ENCODE results near the gene CWF19L1.
"Not testable (repeated sequence)": the region's sequence is repeated elsewhere in the genome, so short reads cannot be mapped to it uniquely, and the experiment has no call there.

CWF19L1 gene

DNA sequence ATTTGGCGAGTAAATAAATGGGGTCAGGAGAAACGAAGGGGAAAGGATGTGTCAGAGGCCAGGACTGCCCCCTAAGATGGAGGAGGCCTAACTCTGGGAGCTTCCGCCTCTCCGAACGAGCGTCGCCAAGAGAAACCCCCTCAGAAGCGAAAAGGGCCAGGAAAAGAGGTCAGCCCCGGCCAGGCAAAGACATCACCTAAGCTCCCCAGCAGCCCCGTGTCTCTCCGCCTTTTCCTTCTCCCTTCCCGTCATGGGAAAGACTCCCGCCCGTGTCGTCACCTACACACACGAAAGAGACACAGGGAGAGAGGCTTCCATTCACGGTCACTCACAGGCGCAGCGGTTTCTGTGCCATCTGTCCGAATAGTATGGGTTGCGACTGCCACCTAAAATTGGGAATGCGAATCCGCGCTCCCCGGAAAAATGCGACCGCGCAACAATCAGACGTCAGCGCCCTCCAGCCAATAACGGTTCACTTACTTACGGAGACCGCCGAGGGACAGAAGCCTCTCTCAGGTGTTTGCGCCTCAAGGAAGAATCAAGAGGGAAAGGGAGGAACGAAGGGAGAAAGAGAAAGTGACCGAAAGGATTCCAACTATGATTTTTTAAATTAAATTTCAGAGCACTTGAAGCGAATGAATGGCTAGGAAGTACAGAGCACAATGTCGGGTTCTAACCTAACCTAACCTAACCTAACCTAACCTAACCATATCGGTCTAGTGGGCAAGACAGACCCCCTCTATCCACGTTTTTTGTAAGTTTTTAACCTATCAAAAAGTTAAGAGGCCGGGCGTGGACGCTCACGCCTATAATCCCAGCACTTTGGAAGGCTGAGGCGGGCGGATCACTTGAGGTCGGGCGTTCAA lies at the start of gene CWF19L1:
CWF19L1 (minus strand) TSS at position 400 of the 866 bp plus-strand sequence; CDS start at position 355, 45 bp downstream.
- no peak for DNase-seq

DNA sequence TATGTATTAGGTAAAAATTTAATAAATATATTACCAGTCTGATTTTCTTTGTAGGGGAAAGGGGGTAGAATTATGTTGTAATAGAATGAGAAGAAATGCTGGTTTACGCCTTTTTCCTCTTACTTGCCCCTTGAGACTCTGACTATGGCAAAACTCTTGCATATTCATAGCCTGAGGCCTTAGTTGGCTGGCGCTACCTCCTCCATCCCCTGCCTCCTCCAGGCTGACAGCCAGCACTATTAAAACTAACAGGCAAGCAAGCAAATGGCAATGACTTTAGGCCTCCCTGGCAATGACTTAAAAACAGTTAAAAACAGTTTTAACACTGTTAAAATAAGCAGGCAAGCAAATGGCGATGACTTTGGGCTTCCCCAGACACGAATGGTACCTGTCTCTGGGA lies 48.2 kb upstream of the CWF19L1 start:
- DNase-seq: no peak

DNA sequence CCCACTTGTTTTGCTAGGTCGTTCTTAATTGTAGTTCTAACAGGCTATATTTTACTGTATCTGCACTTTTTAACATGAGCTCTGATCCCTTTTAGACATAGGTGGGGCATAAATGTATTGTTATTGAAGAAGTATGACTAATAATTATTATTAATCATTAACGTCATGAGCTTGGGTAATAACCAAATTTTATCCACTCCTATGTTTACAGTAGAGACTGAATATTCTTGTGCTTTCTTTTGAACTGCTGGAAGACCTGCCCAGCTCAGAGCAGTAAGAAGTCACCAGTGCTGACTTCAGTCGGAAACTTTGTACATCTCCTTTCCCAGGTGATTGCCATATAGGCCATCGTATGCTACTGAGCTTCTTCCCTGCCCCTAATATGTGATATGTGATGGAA lies 43.9 kb upstream of the CWF19L1 start:
- DNase-seq: no peak

DNA sequence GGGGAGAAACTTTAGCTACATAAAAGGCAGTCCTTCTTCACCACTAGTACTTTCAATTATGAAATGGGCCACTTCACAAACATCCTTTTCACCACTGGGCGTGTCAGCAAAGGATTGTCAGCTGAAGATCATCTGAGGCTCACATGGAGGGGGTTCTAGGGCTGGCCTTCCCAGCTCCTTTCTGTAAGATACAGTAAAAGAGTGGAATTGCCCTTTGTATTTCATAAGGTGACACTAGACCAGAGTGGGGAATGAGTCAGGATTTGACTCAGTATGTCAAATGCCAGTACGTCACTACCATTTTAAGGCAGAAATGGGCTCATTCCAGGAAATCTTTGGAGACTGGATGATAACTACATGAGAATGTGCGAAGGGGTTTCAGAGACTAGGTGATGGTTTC lies 40.2 kb upstream of the CWF19L1 start:
- no peak for DNase-seq

DNA sequence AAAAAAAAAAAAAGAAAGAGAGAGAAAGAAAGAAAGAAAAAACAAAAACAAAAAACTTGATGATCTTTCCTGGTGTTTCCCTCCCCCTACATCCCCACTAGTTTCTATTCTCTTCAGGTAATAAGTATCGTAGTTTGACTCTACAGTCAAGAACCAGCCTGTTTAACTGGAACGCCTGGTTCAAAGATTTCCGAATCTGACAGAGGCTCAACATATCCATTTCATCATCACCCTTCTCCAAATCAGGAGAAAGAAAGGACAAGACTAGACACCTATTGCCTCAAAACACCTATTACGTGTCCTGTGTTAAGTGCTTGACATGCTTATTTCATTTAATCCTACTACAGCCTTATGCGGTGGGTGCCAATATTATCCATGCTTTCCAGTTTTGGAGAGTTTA lies 39.4 kb upstream of the CWF19L1 start:
- no peak for DNase-seq

DNA sequence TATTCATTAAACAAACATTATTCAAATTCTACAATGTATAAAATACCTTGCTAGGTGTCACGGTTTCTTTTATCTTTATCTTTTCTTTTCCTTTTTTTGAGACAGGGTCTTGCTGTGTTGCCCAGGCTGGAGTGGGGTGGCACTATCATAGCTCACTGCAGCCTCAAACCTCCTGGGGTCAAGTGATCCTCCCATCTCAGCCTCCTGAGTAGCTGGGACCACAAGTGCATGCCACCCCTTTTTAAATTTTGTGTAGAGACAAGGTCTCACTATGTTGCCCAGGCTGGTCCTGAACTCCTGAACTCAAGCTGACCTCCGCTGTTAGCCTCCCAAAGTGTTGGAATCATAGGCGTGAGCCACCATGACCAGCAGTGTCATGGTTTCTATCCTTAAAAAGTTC lies 37.0 kb upstream of the CWF19L1 start:
- DNase-seq: no peak

DNA sequence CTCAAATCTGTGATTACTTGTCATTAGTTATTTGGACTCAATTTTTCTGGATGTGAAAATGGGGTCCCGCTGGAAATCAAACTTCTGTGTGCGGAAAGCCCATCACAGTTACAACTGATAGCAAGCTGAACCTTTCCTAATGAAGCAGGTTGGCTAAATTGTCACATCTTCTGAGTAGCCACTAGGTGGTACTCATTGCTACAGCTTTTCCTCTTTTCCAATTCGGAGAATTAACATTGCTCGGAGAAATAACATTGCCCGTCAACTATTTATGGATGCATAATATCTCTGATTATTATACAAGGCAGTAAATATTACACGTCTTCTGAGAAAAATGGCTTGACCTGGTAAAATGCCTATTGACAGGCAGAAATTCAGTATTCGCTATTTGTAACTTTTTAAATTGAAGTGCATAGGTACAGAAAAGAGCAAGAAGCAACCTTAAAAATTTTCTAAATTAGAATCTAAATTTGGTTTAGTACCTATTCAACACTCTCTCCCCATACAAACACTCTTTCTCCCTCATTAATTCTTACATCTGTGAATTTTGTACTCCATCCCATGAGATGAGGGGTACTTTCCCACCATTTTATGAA lies 36.4 kb upstream of the CWF19L1 start:
- DNase-seq: no peak

DNA sequence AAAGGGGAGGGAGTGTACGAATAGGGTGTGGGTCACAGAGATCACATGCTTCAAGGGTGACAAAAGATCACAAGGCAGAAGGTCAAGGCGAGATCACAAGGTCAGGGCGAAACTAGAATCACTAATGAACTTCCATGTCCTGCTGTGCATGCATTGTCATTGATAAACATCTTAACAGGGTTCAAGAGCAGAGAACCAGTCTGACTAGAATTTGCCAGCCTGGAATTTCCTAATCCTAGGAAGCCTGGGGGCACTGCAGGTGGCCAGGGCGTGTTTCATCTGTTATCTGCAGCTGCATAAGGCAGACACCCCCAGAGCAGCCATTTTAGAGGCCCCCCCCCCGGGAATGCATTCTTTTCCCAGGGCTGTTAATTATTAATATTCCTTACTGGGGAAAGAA lies 33.7 kb upstream of the CWF19L1 start:
- DNase-seq: not testable (repeated sequence)

DNA sequence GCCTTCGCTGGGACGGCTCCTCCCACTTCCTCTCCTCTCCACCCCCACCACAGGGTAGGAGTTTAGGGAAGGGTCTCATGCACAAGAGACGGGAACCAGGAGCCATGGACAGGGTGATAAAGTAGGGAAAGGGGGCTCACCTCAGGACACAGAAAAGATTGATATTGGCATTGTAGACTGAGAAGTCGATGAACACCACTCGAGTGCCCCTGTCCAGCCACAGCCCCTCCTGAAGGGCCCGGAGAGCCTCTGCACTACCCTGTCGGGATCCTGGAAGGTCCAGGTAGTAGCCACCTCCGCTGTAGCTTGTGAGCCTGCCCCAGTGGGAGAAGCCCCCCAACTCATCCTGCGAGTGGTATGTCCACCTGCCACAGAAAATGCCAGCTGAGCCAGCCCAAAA lies 29.8 kb upstream of the CWF19L1 start:
- DNase-seq: no peak

DNA sequence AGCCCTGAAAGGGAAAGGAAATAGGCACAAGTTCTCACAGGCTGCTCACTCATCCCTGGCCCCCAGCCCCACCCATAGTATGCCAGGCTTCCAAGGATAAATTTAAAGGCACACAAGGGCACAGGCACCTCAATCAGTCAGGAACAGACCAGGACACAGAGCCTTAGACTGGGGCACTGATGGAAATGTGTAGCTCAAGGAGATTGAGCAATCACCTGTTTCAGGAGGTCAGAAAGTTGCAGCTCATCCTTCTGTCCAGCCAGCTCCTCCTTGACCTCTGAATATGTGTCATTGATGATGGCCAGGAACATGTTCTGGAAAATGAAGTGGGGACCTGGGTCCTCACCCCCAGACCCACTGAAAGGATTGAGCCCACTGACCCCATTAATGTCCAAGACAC lies 25.6 kb upstream of the CWF19L1 start:
- DNase-seq: no peak

DNA sequence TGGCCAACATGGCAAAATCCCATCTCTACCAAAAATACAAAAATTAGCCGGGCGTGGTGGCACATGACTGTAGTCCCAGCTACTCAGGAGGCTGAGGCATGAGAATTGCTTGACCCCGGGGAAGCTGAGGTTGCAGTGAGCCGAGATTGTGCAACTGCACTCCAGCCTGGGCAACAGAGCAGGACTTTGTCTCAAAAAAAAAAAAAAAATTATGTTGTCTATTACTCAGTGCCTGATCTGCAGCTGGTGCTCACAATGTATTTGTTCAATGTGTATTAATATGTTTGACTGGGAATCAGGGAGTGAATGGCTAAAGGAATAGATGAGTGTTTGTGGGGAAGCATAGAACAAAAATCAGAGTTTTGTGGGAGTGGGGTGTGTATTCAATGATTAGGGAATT lies 24.9 kb upstream of the CWF19L1 start:
- DNase-seq: not testable (repeated sequence)

DNA sequence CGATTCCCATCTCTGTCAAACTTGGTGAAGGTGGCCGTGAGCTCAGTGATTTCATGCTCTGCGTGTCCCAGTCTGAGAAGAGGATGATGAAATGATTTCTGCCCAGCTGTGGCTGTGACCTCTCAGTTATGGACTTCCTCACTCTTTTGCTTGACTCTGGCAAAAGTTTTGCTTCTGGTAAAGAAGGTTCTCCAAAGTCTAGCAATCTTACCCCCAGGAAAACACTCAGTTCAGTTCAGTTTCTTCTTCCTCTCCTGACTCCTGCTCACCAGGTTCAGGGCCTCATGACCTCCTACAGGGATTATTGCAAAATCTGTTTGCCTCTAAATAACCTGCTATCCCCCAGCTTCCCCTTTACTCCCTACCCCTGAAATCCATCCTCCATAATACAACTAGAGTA lies 23.9 kb upstream of the CWF19L1 start:
- DNase-seq: no peak

DNA sequence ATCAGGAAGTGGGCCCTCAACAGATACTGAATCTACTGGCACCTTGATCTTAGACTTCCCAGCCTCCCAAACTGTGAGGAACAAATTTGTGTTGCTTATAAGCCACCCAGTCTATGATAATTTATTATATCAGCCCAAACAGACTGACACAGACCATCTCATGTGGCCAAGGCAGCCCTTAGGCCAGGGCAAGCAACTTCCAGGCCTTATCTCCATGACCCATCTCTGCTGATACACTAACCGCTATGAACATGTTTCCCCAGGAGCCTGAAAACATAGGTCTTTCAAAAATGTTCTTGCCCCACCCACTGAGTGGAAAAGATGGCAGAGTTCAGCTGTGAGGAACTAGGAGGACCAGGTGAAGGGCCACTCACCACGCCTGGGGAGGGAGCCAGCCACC lies 22.2 kb upstream of the CWF19L1 start:
- no peak for DNase-seq

DNA sequence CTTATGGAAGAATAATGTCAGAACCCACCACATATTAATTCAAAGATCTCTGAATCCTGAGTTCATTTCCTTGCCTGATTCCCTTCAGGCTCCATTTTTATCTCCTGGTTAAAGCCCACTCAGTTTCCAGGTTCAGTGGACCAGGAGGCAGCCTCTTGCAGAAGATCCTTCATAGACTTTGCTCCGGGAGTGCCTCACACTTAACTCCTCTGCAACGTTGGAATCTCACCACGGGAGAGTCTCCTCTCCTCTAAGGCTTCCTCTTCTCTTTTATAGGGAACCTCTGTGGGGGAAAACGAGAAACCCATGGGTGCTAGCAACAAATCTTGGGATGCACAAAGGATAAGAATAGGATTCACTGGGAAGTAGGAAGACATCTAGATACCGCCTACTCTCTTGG lies 20.8 kb upstream of the CWF19L1 start:
- DNase-seq: no peak

DNA sequence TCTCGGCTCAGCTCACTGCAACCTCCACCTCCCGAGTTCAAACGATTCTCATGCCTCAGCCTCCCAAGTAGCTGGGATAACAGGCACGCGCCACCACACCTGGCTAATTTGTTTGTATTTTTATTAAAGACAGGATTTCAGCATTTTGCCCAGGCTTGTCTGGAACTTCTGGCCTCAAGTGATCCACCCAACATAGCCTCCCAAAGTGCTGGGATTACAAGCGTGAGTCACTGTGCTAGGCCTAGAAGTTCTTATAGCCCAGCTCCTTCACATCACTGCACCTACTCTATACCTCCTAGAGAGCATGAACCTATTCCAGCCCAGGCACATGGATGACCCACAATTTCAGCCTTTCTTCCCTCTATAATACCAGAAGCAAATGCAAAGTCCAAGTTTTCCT lies 20.3 kb upstream of the CWF19L1 start:
- DNase-seq: no peak

DNA sequence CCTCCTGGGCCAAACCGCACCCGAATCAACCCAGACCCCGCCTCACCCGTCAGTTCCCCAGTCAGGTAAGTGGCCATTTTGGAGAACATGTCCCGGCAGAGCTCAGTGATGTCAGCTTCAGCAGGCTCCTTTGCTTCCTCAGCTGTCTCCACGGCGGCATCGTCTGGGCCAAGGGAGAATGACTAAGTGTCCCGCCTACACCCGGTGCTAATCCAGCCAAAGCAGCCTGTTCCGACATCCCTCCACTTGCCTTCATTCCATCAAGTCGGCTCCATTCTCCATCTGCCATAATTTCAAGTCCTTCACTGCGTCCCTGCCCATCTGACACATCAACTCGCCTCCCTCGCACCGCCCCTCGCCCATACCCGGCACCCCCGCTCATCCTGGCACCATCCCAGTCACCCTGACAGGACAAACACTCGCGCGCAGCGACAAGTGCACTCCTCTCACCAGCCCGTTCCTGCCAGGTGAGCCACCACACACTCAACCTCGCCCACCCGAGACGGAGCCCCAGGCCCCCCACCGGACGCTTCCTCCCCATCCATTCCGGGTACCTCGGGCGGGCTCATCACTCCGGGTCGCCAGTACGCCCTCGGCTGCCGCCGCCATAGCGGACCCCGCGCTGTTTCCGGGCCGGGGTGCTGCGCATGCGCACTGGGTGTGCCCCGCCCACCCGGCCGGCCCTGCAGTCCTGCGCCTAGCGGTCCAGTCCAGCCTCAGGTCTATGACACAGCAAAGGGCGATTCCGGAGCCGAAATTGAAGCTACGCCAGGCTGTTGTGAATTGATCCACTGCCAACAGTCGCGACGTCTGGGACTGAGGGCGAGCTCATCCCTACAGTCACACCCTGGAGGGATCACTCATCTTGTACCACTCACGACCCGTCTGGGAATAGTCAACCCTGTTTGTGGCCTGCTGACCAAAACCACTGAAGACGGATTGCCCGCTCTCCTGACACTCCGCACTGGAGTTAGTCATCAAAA lies 18.9 kb upstream of the CWF19L1 start, which contains the start of gene BLOC1S2:
BLOC1S2 (minus strand) TSS at position 630 of the 983 bp plus-strand sequence; CDS start at position 609, 21 bp downstream.
- peak; percentile 56 for DNase-seq

DNA sequence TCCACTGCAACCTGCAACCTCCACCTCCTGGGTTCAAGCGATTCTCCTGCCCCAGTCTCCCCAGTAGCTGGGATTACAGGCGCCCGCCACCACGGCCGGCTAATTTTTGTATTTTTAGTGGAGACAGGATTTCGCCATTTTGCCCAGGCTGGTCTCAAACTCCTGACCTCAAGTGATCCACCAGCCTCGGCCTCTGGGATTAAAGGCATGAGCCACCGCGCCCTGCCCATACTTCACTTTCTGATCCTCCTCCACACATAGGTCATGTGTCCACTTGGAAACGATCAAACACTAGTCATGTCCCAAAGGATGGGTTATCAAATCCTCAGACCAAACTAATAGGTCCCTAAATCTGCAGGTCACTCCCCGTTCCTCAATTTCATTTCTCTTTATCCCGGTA lies 17.9 kb upstream of the CWF19L1 start:
- not testable (repeated sequence) for DNase-seq

DNA sequence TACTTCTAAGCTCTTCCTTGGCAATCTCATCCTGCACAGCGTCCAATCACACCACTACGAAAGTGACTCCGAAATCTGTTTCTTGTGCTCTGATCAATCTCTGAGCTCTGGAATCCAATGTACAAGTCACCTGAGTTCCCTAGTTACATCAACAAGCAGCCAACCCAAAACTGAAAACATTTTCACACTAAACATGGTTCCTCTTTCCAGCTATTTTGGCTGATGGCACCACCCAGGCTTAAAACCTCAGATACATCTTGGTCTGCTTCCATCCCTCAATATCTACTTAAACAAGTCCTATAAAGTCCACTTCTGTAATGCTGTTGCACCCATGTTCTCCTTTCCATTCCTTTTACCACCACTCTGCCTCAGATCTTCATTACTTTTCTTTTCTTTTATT lies 15.5 kb upstream of the CWF19L1 start:
- no peak for DNase-seq

DNA sequence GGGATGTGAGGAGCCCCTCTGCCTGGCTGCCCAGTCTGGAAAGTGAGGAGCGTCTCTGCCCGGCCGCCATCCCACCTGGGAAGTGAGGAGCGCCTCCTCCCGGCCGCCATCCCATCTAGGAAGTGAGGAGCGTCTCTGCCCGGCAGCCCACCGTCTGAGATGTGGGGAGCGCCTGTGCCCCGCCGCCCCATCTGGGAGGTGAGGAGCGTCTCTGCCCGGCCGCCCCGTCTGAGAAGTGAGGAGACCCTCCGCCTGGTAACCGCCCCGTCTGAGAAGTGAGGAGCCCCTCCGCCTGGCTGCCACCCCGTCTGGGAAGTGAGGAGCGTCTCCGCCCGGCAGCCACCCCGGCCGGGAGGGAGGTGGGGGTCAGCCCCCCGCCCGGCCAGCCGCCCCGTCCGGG lies 9.5 kb upstream of the CWF19L1 start:
- not testable (repeated sequence) for DNase-seq

DNA sequence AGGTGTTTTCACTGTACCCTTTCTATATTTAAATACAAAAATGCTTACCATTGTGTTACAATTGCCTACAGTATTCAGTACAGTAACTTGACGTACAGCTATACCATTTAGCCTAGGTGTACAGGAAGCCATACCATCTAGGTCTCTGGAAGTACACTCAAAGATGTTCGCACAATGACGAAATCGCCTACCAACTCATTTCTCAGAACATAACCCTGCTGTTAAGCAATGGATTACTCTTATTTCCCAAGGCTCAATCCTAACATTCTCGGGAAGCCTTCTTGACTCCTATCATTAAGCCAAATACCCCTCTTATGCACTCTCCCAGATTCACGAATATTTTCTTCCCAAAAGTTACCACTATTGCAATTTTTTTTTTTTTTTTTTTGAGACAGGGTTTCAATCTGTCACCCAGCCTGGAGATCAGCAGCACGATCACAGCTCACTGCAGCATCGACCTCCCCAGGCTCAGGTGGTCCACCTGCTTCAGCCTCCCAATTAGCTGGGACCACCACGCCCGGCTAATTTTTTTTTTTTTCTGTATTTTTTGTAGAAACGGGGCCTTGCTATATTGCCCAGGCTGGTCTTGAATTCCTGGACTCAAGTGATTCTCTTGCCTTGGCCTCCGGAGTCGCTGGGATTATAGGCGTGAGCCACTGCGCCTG lies 1.5 kb downstream of the CWF19L1 start:
- no peak for DNase-seq

DNA sequence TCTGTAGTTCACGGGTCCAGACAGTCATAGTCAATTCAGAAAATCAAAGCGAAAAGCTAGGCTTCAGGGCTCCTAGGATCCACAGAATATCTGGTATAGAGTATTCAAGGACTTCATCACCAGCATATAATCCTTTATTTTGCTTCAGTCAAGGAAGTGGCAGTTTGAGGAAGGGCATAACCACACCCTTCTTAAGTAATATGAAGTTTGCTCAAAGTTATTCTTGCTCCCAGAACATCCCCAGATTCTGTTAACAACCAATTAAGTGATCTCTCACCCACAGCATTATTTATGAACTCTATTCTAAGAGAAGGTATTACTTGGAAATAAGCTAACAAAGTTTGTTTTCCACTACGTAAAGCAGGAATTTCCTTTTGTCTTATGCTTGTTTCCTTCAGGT lies 13.2 kb downstream of the CWF19L1 start:
- no peak for DNase-seq

DNA sequence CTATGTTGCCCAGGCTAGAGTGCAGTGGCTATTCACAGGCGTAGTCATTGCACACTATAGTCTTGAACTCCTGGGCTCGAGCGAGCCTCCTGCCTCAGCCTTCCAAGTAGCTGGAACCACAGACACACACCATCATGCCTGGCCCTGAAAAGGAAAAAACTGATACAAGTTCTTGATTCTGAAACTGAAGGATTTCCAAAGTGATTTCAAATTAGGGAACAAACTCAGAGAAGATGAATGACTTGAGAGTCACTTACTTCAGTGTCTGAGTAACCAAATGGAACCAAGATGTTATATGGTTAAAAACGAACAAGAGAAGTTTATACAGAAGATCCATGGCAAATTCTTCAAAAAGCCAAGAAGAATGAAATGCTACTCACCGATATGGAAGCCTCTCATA lies 14.4 kb downstream of the CWF19L1 start:
- DNase-seq: no peak

DNA sequence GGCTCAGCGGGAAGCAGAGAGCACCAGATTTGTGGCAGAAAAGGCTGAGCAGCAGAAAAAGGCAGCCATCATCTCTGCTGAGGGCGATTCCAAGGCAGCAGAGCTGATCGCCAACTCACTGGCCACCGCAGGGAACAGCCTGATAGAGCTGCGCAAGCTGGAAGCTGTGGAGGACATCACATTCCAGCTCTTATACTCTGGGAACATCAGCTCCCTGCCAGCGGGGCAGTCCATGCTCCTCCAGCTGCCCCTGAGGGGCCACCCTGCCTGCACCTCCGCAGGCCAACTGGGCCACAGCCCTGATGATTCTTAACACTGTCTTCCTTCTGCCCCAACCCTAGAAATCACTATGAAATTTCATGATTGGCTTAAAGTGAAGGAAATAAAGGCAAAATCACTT lies 18.6 kb downstream of the CWF19L1 start:
- no peak for DNase-seq
